K562 (cell line): ENCODE data around the gene SERPIND1. TPM values are rescaled to one million over a fixed set of nuclear protein-coding genes. Genes with fewer than 3 reads are reported as not detected.

Experiments used
- ATF3 ChIP-seq, 2 experiments: fragments of 450-650 bp in 1 of 2; sonication (generic) in 1 of 2; formaldehyde crosslinking in 1 of 2; IDR thresholded peaks in 1 of 2; conservative IDR thresholded peaks in 1 of 2; 2 replicates each; pipeline versions ENCODE4 v1.6.1 to v1.8.1; 2016 to 2023; ENCODE audit warnings: mild to moderate bottlenecking in 2 of 2, moderate library complexity in 2 of 2, inconsistent platforms in 1 of 2, missing genetic modification reagents in 1 of 2
- BCL6 ChIP-seq: fragments of 250-450 bp; sonication (Bioruptor Pico); IDR thresholded peaks from 2 replicates; pipeline ENCODE4 v1.4.0; 2020
- CTBP1 ChIP-seq: fragments of 450-650 bp; IDR thresholded peaks from 2 replicates; pipeline ENCODE4 v1.6.1; 2016; ENCODE audit warnings: borderline replicate concordance
- EGR1 ChIP-seq: fragments of 450-650 bp; conservative IDR thresholded peaks from 2 replicates; pipeline ENCODE4 v1.6.1; 2017; ENCODE audit warnings: mild to moderate bottlenecking
- GABPB2 ChIP-seq: fragments of 250-450 bp; sonication (Bioruptor Pico); conservative IDR thresholded peaks from 2 replicates; pipeline ENCODE4 v1.5.1; 2021; ENCODE audit warnings: mild to moderate bottlenecking
- GTF3C2 ChIP-seq: IDR thresholded peaks from 3 replicates; pipeline ENCODE4 v1.6.1; 2011; ENCODE audit warnings: borderline replicate concordance, mild to moderate bottlenecking, moderate library complexity; ENCODE audit not compliant: insufficient read length; ENCODE audit errors: extremely low read depth
- KDM5B ChIP-seq: fragments of 200-600 bp; sonication (generic); IDR thresholded peaks from 2 replicates; pipeline ENCODE4 v1.6.1; 2012; ENCODE audit warnings: low read depth, mild to moderate bottlenecking, moderate library complexity, low read length, control low read depth, inconsistent platforms; ENCODE audit not compliant: insufficient replicate concordance
- LCOR ChIP-seq: sonication (generic); formaldehyde crosslinking; IDR thresholded peaks from 2 replicates; pipeline ENCODE4 v1.8.0; 2022; ENCODE audit warnings: mild to moderate bottlenecking, missing genetic modification reagents
- NFRKB ChIP-seq: fragments of 450-650 bp; IDR thresholded peaks from 2 replicates; pipeline ENCODE4 v1.6.1; 2016; ENCODE audit warnings: low read depth
- ZNF12 ChIP-seq: sonication (generic); formaldehyde crosslinking; IDR thresholded peaks from 2 replicates; pipeline ENCODE4 v1.4.0; 2020; ENCODE audit warnings: mild to moderate bottlenecking, missing genetic modification reagents
- ZNF121 ChIP-seq: sonication (generic); formaldehyde crosslinking; conservative IDR thresholded peaks from 2 replicates; pipeline ENCODE4 v1.8.0; 2022; ENCODE audit warnings: missing genetic modification reagents
- ZNF316 ChIP-seq: fragments of 450-650 bp; IDR thresholded peaks from 2 replicates; pipeline ENCODE4 v1.6.1; 2016
- ZSCAN29 ChIP-seq: fragments of 450-650 bp; IDR thresholded peaks from 2 replicates; pipeline ENCODE4 v1.6.1; 2017
- polyA plus RNA-seq, 8 experiments: library from polyadenylated mRNA; depleted of rRNA in 4 of 8; stranded (reverse) in 5 of 8; unstranded in 3 of 8; fragments of >200 nt; fragmentation: Nextera tagmentation in 2 of 8; fragmentation: Illumina TruSeq in 1 of 8; extraction: Ambion mirVana in 2 of 8; extraction: Trizol in 1 of 8; gene quantifications; 2 replicates each; pipeline versions ENCODE4 v1.2.1 to v1.2.3, GENCODE V29; 2011 to 2014; ENCODE audit warnings: inconsistent platforms in 1 of 8, missing spikeins in 1 of 8
- total RNA-seq, 7 experiments: library from RNA; depleted of rRNA in 6 of 7; stranded (reverse); fragments of >200 nt in 6 of 7; fragmentation: Illumina TruSeq in 2 of 7; extraction: Trizol in 2 of 7; gene quantifications; 2 replicates each; pipeline versions ENCODE4 v1.2.1 to v1.2.3, GENCODE V29; 2011 to 2021; ENCODE audit warnings: low replicate concordance in 1 of 7
- TF ChIP-seq, protein P1 (sequence below): sonication (generic); formaldehyde crosslinking; IDR thresholded peaks from 2 replicates; pipeline ENCODE4 v1.9.0; 2022; ENCODE audit warnings: mild to moderate bottlenecking, missing genetic modification reagents
- TF ChIP-seq, protein P2 (sequence below): IDR thresholded peaks from 3 replicates; pipeline ENCODE4 v1.6.1; 2011; ENCODE audit warnings: borderline replicate concordance, mild to moderate bottlenecking; ENCODE audit not compliant: insufficient read length, insufficient read depth
- TF ChIP-seq, protein P3 (sequence below): sonication (generic); formaldehyde crosslinking; IDR thresholded peaks from 2 replicates; pipeline ENCODE4 v1.8.0; 2022; ENCODE audit warnings: missing genetic modification reagents, mild to moderate bottlenecking, borderline replicate concordance

The SERPIND1 gene
- total and polyA plus RNA-seq, 9 of the 15 experiments (the other 6 are each of a cell fraction or from before 2014, with no cell fraction given): 0.04 to 0.11 (median 0.09) TPM; not detected in 6

DNA sequence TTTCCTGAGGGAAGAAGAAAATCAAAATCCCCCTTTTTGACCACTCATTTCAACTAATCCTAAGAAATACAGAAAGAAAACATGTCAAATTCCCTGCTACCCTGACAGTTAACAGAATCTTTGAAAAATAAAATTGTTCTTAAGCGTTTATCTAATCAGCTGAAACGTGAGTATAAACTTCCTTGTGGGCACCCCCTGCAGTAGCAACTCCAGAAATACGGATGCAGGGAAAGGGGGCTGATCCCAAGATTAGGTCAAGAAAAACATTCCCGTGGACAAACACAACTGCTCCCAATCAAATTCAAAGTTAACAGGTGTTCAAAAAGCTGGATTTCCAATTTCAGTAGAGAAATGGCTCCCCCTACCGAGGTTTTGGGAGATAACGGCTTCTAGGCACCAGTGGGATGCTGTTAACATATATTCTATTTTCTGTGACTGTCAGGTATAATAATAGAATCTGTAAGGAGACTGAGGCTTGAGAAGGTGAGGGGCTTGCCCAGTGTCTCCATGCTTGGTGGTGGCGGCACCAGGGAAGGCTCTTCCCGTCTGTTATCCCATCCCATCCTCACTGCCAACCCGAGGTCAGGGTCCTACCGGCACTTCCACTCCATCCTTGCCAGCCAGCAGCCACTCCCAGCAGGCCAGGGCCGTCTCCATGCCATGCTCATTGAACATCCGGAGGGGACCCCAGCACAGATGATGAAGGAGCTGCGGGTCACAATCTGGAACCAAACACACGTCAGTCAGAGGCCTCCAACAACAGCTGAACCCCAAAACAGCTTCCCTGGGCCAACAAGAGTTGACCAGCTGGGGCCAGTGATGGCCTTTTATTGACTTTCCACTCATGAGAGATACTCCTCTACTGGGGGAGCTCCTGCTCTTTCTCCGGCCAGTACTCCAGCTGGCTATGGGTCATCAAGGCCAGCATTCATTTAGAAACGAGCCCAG lies 32.0 kb upstream of the SERPIND1 start (continued):
- TF ChIP-seq, protein P1, sequence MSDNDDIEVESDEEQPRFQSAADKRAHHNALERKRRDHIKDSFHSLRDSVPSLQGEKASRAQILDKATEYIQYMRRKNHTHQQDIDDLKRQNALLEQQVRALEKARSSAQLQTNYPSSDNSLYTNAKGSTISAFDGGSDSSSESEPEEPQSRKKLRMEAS (CRISPR knock-in tag): peak; percentile 59
- 0 out of 2 replicates have a peak, but pooled peaks have one; percentile 56 for TF ChIP-seq LCOR
- TF ChIP-seq ZNF12: 0 out of 2 replicates have a peak, but pooled peaks have one; percentile 14
- no peak for TF ChIP-seq KDM5B
- TF ChIP-seq GTF3C2: no peak
- no peak for TF ChIP-seq ZNF316
- no peak for TF ChIP-seq NFRKB
- TF ChIP-seq EGR1: no peak
- TF ChIP-seq ZNF121 (CRISPR knock-in tag): no peak
- no peak for TF ChIP-seq ATF3 (IDR thresholded peaks at IDR 0.05)
- no peak for TF ChIP-seq ATF3 (CRISPR knock-in tag; conservative IDR thresholded peaks at IDR 0.05)
- TF ChIP-seq, protein P2, sequence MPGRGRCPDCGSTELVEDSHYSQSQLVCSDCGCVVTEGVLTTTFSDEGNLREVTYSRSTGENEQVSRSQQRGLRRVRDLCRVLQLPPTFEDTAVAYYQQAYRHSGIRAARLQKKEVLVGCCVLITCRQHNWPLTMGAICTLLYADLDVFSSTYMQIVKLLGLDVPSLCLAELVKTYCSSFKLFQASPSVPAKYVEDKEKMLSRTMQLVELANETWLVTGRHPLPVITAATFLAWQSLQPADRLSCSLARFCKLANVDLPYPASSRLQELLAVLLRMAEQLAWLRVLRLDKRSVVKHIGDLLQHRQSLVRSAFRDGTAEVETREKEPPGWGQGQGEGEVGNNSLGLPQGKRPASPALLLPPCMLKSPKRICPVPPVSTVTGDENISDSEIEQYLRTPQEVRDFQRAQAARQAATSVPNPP: no peak
- no peak for TF ChIP-seq ZSCAN29
- TF ChIP-seq BCL6 (CRISPR knock-in tag): no peak
- TF ChIP-seq, protein P3, sequence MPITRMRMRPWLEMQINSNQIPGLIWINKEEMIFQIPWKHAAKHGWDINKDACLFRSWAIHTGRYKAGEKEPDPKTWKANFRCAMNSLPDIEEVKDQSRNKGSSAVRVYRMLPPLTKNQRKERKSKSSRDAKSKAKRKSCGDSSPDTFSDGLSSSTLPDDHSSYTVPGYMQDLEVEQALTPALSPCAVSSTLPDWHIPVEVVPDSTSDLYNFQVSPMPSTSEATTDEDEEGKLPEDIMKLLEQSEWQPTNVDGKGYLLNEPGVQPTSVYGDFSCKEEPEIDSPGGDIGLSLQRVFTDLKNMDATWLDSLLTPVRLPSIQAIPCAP (CRISPR knock-in tag): peak; percentile 73; the same call in 1 of the 2 replicates
- peak; percentile 51 for TF ChIP-seq CTBP1
- no peak for TF ChIP-seq GABPB2
